ENCODE results near the gene BTF3L4.
"Not testable (repeated sequence)": the region's sequence is repeated elsewhere in the genome, so short reads cannot be mapped to it uniquely, and the experiment has no call there.

The BTF3L4 gene

DNA sequence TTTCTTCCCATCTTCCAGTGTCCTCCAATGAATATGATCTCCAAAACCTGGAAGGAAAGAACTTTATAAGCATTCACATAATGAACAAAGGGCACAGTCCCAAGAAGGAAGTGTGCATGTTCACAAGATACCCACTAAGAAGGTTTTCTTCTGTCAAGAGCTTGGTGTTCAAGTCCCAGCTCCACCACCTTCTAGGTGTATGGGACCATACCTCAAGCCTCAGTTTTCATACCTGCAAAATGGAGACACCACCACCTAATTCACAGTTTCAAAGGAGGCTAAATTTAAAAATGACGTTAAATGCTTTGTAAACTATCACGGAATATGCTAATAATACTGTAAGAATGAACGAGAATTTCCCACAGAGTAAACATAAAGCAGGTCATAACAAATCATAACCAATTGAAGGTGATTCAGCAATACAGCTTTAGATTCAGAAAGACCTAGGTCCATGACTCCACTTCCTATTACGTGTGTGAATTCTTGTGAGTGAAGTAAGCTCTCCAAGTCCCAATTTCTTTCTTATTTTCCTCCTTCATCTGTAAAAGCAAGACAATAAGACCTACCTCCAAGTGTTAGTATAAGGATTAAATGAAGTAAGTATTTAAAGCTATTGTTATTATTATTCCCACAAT lies 14.4 kb upstream of the BTF3L4 start:
- FAIRE-seq (no peak), DNase-seq (ENCODE audit: insufficient read length, low spot score) (no peak)
- no peak for TF ChIP-seq POLR2A (IDR thresholded peaks at IDR 0.05; ENCODE audit: low read depth, low read length)

DNA sequence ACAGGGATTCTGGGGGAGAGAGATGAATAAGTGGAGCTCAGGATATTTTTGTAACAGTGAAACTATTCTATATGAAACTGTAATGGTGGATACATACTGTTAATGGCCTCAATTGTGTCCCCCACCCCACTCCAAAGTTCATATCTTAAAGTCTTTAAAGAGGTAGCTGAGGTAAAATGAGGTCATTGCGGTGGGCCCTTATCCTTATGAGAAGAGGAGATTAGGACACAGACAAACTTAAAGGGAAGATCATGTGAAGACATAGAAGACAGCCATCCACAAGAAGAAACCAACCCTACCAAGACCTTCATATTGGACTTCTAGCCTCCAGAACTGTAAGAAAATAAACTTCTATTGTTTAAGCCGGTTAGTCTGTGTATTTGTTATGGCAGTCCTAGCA lies 10.9 kb upstream of the BTF3L4 start:
- TF ChIP-seq POLR2A (IDR thresholded peaks at IDR 0.05; ENCODE audit: low read depth, low read length) = no peak
- DNase-seq (ENCODE audit: insufficient read length, low spot score) (no peak), FAIRE-seq (no peak)

DNA sequence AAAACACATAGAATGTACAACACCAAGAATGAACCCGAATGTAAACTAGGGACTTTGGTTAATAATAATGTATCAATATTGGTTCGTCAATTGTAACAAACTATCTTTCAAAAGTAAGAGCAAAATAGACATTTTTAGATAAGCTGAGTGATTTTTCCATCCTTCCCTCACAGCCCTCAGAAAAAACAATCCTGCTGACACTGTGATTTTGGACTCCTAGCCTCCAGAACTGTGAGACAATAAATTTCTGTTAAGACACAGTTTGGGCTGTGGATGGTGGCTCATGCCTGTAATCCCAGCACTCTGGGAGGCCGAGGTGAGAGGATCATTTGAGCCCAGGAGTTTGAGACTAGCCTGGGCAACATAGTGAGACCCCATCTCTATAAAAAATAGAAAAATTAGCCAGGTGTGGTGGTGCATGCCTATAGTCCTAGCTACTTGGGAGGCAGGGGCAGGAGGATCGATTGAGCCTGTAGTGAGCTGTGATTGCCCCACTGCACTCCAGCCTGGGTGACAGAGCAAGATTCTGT lies 10.4 kb upstream of the BTF3L4 start:
- not testable (repeated sequence) for FAIRE-seq; DNase-seq (ENCODE audit: insufficient read length, low spot score)

DNA sequence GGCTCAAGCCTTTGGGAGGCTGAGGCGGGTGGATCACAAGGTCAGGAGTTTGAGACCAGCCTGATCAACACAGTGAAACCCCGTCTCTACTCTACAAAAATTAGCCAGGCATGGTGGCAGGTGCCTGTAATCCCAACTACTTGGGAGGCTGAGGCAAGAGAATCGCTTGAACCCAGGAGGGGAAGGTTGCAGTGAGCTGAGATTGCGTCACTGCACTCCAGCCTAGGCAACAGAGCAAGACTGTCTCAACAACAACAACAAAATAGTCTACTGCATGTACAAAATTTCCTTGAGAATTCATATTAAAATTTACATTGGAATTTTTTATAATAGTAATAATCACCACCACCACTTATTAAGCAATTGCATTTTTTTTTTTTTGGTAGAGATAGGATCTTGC lies 6.8 kb upstream of the BTF3L4 start:
- not testable (repeated sequence) for DNase-seq (ENCODE audit: insufficient read length, low spot score); FAIRE-seq

DNA sequence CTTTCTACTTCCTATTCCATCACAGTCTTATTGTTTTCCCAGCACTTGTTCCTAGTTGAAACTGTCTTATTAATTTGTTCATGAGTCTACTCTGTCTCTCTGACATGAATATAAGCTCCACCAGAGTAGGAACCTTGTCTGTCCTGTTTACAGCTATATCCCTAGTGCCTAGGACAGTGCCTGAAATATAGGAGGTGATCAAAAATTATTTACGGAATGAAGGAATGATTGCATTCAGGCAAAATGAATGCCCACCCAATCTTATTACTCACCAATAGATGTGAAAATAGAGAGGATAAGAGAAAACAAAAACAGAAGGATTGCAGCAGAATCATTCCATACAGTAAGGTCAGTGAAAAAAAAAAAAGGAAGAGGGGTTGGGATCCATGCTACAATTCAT lies 2.2 kb upstream of the BTF3L4 start:
- FAIRE-seq (no peak), DNase-seq (ENCODE audit: insufficient read length, low spot score) (no peak)
- no peak for TF ChIP-seq POLR2A (IDR thresholded peaks at IDR 0.05; ENCODE audit: low read depth, low read length)

DNA sequence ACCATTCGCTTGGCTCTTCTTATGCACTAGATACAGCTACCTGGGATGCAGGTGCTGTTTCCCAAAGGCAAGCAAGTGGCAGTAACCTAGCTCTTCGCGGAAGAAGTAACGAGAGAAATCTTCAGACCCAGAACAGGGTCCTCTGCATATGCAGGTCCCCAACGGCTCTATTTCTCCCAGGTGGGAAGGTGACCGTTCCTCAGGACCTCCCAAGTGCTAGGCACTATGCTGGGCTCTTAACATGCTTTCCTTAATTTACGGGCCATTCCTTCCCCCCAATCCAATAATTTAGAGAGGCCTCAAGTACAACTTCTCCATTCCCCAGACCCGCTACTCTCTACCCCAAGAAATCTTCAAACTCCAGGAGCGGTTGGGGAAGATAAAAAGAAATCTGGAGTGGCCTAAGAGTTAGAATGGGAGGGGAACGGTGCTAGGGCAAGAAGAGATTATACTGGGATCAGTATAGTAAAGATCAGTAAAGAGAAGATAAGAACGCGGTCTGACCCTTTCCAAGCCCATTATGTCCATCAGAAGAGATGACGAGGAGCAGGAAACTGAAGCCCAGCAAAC lies 1.5 kb upstream of the BTF3L4 start:
- no peak for FAIRE-seq
- TF ChIP-seq POLR2A (IDR thresholded peaks at IDR 0.05; ENCODE audit: low read depth, low read length) = no peak
- no peak for DNase-seq (ENCODE audit: insufficient read length, low spot score)

DNA sequence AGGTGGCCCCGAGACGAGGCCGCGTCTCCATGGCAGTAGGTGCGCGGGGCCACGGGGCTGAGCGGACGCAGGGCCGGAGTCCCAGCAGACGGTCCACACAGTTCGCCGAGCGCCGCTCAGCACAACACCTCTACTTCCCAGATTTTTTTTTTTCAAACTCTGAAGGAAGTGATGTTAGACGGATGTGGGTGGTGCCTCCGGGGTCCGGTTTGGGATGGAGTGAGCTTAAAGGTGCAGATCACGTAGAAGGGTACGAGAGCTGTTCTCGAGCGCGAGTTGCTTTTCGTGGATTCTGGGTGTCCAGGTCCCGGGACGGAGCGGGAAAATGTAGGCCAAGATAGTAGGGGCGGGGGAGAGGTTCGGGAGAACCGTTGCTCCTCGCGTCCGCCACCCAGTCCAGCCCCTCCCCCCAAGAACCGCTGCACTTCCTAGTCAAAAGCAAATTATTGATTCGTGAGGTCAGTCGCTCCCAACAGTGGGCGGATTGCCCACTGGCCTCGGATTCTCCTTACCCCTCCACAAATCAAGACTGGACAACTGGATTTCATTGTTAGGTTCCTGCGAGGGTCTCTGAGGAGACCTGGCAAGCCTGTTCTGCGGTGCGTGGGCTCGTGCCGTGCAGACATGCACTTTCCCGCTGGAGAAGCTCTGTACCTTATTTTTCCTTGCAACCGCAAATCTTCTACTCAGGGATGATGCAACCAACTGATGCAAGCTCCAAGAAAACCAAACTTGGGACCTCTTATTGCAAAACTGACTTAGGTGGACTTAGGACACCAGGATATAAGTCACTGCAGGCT lies 829 bp upstream of the BTF3L4 start, which contains the start of gene TXNDC12:
Gene TXNDC12 (minus strand): TSS at position 126 of the 800 bp plus-strand sequence. CDS start 95 bp downstream, at position 31.
- DNase-seq (ENCODE audit: insufficient read length, low spot score) = peak; percentile 72
- FAIRE-seq = peak; percentile 85
- TF ChIP-seq POLR2A (IDR thresholded peaks at IDR 0.05; ENCODE audit: low read depth, low read length) = peak; percentile 87

DNA sequence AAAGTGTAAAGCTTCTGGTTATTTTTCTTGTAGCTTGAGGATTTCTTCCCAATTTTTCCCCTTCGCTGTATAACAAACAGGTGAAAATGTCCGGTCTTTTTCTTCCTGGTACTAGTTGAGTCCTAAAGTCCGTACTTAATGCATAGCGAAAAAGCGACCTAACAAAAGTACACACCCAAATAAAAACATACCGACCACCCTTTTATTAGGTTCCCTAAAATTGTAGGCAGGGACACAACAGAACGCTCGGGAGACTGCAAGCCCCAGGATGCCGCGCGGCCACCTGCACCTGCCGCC lies 281 bp upstream of the BTF3L4 start:
- no peak for FAIRE-seq
- no peak for TF ChIP-seq POLR2A (IDR thresholded peaks at IDR 0.05; ENCODE audit: low read depth, low read length)

DNA sequence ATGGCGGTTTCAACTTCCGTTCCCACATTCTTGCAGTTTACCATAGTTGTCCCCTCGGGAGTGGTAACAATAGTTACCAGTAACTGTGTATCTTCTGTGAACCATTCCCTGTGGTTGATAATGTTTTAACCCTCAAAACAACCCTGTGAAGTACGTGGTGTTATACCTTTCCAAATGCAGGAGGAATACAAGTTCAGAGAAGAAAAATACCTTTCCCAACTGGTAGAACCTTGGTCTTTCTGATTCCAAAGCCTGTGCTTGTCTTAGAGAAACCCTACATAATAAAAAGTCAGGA lies 789 bp downstream of the BTF3L4 start:
- no peak for TF ChIP-seq POLR2A (IDR thresholded peaks at IDR 0.05; ENCODE audit: low read depth, low read length)
- DNase-seq (ENCODE audit: insufficient read length, low spot score) = no peak
- FAIRE-seq = peak; percentile 71

More for the DNA sequence above, 281 bp upstream of the BTF3L4 start:
- no peak for DNase-seq (ENCODE audit: insufficient read length, low spot score)

DNA sequence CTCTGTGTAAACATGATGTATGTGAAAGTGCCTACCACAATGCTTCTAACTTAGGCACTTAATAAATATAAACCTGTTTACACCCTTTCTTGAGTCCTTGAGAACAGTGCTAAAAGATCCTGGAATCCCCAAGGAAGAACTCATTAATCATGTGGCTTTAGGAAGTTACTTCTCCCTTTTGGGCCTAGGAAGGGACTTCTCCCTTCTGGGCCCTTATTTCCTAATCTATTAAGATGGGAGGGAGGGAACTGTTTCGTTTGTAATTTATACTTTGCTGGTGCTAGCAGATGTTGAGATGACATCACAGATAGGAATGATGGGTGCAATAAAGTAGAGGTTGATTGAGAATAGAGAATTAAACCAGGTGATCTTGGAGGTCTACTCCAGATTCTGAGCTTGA lies 1.2 kb downstream of the BTF3L4 start:
- DNase-seq (ENCODE audit: insufficient read length, low spot score) = no peak
- no peak for FAIRE-seq
- TF ChIP-seq POLR2A (IDR thresholded peaks at IDR 0.05; ENCODE audit: low read depth, low read length) = no peak

DNA sequence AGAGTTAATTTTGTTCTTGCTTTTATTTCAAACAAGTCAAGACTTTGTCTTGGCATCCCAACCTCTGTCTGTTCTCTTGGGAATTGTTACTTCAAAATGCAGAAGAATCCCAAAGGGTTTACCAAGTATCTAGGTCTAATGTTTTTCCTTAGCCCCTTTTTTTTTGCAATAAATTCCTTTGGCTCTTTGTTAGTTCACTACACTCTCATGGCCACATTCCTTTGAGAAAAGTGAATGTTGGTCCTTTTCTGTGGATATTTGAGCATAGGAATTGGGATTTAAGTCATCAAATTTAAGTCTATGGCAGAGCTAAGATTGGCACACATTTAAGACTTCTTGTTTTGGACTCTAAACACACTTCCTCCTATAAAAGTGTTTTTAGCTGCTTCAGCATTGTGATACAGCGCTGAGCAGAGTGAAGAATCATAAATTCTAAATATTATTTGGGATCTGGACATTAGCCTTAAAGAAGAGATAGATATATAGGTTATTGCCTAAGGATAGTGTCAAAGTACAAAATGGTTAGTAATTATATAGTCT lies 1.9 kb downstream of the BTF3L4 start:
- FAIRE-seq = no peak

DNA sequence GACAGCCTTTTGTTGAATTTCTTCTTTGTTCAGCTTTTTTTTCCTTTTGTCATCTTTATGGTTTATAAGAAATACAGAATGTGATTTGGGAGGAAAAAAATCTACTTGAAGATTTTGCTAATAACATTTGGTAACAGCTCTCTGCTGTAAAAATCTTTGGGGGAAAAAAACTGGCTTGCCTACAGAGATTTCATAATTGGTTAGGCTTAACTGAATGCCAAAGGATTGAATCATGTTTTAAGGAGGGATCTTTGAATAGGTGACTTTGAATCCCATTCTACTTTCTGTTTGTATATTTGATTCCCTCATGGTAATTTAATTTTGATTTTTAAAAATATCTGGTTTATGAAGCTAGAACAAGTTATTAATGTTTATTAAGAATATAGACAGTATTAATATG lies 3.2 kb downstream of the BTF3L4 start:
- FAIRE-seq = no peak
- no peak for DNase-seq (ENCODE audit: insufficient read length, low spot score)
- TF ChIP-seq POLR2A (IDR thresholded peaks at IDR 0.05; ENCODE audit: low read depth, low read length) = no peak

More for the DNA sequence above, 1.9 kb downstream of the BTF3L4 start:
- no peak for TF ChIP-seq POLR2A (IDR thresholded peaks at IDR 0.05; ENCODE audit: low read depth, low read length)
- DNase-seq (ENCODE audit: insufficient read length, low spot score) = no peak

DNA sequence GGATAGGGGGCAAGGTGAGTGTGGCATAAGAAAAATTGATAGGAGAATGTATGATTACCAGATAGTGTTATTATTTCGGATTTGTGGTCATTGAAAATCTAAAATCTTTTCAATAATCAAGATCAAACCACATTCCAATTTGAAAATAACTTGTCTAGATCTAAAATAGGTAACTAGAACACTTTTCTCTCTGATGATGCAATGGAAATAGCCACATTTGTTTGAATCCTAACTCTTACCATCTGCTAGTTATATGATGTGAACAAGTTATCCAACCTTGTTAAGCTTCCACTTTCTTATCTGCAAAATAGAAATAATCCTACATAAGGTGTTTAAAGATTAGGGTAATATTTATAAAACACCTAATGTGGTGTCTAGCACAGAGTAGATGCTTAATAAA lies 3.8 kb downstream of the BTF3L4 start:
- no peak for DNase-seq (ENCODE audit: insufficient read length, low spot score)
- FAIRE-seq = no peak
- no peak for TF ChIP-seq POLR2A (IDR thresholded peaks at IDR 0.05; ENCODE audit: low read depth, low read length)

DNA sequence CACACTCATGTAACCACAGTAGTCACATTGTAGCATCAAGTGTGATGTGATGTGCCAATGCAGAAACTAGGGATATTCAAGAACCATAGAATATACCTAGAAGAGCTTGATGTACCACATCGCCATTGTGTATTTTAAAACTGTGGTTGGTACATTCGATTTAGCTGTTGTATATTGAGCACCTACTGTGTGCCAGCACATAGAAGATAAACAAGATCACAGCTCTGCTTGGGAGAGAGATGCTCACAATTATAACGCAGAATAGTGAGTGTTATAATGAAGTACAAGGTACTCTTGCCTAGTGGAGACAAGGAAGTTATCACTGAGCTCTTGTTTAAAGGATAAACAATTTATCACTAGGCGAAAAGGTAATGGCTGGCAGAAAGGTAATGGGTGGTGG lies 4.7 kb downstream of the BTF3L4 start:
- no peak for FAIRE-seq
- no peak for DNase-seq (ENCODE audit: insufficient read length, low spot score)
- TF ChIP-seq POLR2A (IDR thresholded peaks at IDR 0.05; ENCODE audit: low read depth, low read length) = no peak

DNA sequence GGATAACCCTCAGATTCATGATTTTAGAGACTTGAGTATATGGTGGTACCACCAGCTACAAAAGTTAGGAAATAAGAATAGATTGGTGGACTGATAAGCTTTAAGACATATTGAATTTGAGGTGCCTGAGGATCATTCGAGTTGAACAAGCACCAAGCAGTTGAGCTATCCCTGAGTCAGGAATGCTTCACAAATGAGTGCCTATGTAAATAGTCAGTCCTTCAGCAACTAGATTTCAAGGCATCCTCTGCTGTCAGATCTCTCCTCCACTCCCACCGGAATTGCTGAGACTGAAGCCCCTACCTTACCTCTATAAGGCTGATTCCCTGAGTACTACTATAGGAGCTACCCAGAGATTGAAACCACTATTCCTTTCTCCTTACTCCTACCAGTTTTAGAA lies 7.1 kb downstream of the BTF3L4 start:
- FAIRE-seq = no peak

More for the DNA sequence above, 7.1 kb downstream of the BTF3L4 start:
- TF ChIP-seq POLR2A (IDR thresholded peaks at IDR 0.05; ENCODE audit: low read depth, low read length) = no peak
- DNase-seq (ENCODE audit: insufficient read length, low spot score) = no peak
